Measurements from ENCODE around the gene PRR19. TPM values are rescaled to one million over a fixed set of nuclear protein-coding genes. Genes with fewer than 3 reads are reported as not detected.
A peak's percentile ranks its signal among the peaks of the same experiment; 100 is the strongest.
"Not testable (repeated sequence)": the region's sequence is repeated elsewhere in the genome, so short reads cannot be mapped to it uniquely, and the experiment has no call there.

Gene PRR19
- total RNA-seq, 1 donor from 2014 or later: 1.3 TPM

DNA sequence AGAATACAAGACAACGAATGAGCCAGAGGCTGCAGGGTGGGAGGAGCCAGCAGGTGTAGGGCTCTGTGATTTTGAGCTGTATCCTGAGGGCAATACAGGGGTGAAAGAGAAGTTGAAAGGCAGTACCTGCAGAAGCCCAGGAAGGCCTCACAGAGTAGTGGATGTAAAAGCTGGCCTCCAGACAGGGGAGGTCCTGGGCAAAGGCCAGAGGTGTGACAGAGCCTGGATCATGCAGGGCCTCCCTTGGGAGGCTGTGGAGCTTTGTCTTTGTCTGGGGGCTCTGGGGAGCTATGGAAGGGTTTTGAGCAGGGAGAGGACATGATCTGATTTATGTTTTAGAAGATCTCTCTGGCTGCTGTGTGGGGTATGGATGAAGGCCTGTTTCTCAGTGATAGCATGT, 26.2 kb downstream of the PRR19 start:
- Histone ChIP-seq H3K79me2 (ENCODE audit: insufficient read depth, low read length) (peaks cover 51% of the 10 kb centered on the region), H3K27ac (ENCODE audit: low read depth, low read length) (no peak overlapping the region), H3K4me1 (ENCODE audit: insufficient read depth, low read length) (peaks cover 10% of the 10 kb centered on the region), H3K9me3 (ENCODE audit: insufficient read depth, low read depth, low read length) (no peaks in the 10 kb centered on the region), H3K4me3 (ENCODE audit: insufficient read depth, low read depth, low read length) (no peak overlapping the region), H4K20me1 (ENCODE audit: insufficient read depth, low read length) (peaks cover 56% of the 10 kb centered on the region), H3K27me3 (ENCODE audit: insufficient read depth, low read length) (peaks cover 9% of the 10 kb centered on the region), H3K4me2 (ENCODE audit: low read length) (no peak overlapping the region), H2AFZ (ENCODE audit: low read depth, low read length) (no peak overlapping the region), H3K36me3 (ENCODE audit: insufficient read depth, low read length) (no peaks in the 10 kb centered on the region), H3K9ac (ENCODE audit: low read length) (no peak overlapping the region)
- TF ChIP-seq EZH2 (IDR thresholded peaks at IDR 0.05; ENCODE audit: insufficient read depth, low read length) (no peak), CTCF (IDR thresholded peaks at IDR 0.05; ENCODE audit: insufficient read depth, low read depth, low read length) (no peak)
- no peak for DNase-seq (ENCODE audit: low read depth)
- H3K27me3 Mint-ChIP-seq (ENCODE audit: low read depth, unreplicated experiment): peaks cover 12% of the 10 kb centered on the region
- H3K27ac Mint-ChIP-seq (ENCODE audit: unreplicated experiment): no peak overlapping the region
- H3K4me1 Mint-ChIP-seq (ENCODE audit: low read depth, unreplicated experiment): peaks cover 19% of the 10 kb centered on the region
- no peak overlapping the region for H3K4me3 Mint-ChIP-seq (ENCODE audit: unreplicated experiment)
- peaks cover 2% of the 10 kb centered on the region for H3K36me3 Mint-ChIP-seq (ENCODE audit: low read depth, unreplicated experiment)
- no peak for FAIRE-seq
- peaks cover 2% of the 10 kb centered on the region for H3K9me3 Mint-ChIP-seq (ENCODE audit: unreplicated experiment)

DNA sequence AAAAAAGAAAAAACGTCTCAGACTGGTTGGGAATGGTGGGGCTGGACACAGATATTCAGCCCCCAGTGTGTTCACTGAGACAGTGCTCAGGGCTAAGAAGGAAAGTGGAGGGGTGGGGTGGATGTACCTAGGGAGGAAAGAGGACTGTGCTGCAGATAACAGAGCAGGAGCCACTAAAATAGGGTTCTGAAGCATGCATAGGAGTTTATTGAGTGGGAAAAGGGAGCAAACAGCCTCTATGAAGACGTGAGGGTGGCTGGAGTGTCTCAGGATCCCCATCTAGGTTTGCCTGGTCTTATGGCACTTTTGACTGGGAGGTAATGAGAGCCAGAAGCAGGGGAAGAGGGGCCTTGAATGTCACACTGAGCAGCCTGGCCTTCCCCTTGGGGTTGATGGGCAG, 26.9 kb downstream of the PRR19 start:
- Histone ChIP-seq H3K9ac (ENCODE audit: low read length) (no peak overlapping the region), H4K20me1 (ENCODE audit: insufficient read depth, low read length) (peaks cover 57% of the 10 kb centered on the region), H3K4me3 (ENCODE audit: insufficient read depth, low read depth, low read length) (no peak overlapping the region), H3K9me3 (ENCODE audit: insufficient read depth, low read depth, low read length) (no peaks in the 10 kb centered on the region), H3K27ac (ENCODE audit: low read depth, low read length) (no peak overlapping the region), H3K36me3 (ENCODE audit: insufficient read depth, low read length) (no peaks in the 10 kb centered on the region), H2AFZ (ENCODE audit: low read depth, low read length) (no peak overlapping the region), H3K79me2 (ENCODE audit: insufficient read depth, low read length) (peaks cover 53% of the 10 kb centered on the region), H3K4me2 (ENCODE audit: low read length) (no peak overlapping the region), H3K4me1 (ENCODE audit: insufficient read depth, low read length) (peaks cover 10% of the 10 kb centered on the region), H3K27me3 (ENCODE audit: insufficient read depth, low read length) (peaks cover 5% of the 10 kb centered on the region)
- Mint-ChIP-seq H3K27me3 (ENCODE audit: low read depth, unreplicated experiment) (peaks cover 7% of the 10 kb centered on the region), H3K27ac (ENCODE audit: unreplicated experiment) (no peak overlapping the region), H3K9me3 (ENCODE audit: unreplicated experiment) (peaks cover 2% of the 10 kb centered on the region), H3K4me1 (ENCODE audit: low read depth, unreplicated experiment) (peaks cover 19% of the 10 kb centered on the region), H3K36me3 (ENCODE audit: low read depth, unreplicated experiment) (peaks cover 3% of the 10 kb centered on the region), H3K4me3 (ENCODE audit: unreplicated experiment) (no peak overlapping the region)
- FAIRE-seq (no peak), DNase-seq (ENCODE audit: low read depth) (no peak)
- TF ChIP-seq CTCF (IDR thresholded peaks at IDR 0.05; ENCODE audit: insufficient read depth, low read depth, low read length): no peak
- TF ChIP-seq EZH2 (IDR thresholded peaks at IDR 0.05; ENCODE audit: insufficient read depth, low read length): no peak

DNA sequence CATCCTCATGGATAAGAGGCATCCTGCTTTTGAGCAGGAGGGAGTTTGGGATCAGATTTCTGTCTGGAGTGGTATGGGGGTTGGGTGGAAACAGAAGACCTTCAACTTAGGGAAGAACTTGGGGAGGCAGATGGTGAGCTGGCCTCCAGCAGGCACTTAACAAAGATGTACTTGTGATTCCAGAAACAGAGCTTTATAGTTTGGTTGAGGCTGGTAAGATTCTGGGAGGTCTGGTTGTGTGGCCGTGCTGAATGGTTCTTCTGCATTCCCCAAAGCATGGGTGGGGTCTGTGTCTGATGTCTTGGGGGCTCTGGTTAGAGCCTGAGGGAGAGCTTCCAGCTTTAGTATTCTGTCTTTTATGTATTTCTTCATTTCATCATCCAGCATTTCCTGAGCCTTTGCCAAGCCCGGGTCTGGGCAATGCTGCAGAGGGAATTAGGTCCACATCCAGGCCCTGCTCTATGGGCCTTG, 28.3 kb downstream of the PRR19 start:
- Histone ChIP-seq H3K4me3 (ENCODE audit: insufficient read depth, low read depth, low read length) (no peak overlapping the region), H3K27me3 (ENCODE audit: insufficient read depth, low read length) (no peaks in the 10 kb centered on the region), H3K9me3 (ENCODE audit: insufficient read depth, low read depth, low read length) (no peaks in the 10 kb centered on the region), H3K9ac (ENCODE audit: low read length) (no peak overlapping the region), H3K27ac (ENCODE audit: low read depth, low read length) (no peak overlapping the region), H3K79me2 (ENCODE audit: insufficient read depth, low read length) (peaks cover 53% of the 10 kb centered on the region), H3K4me2 (ENCODE audit: low read length) (no peak overlapping the region), H4K20me1 (ENCODE audit: insufficient read depth, low read length) (peaks cover 64% of the 10 kb centered on the region), H3K4me1 (ENCODE audit: insufficient read depth, low read length) (peaks cover 6% of the 10 kb centered on the region), H3K36me3 (ENCODE audit: insufficient read depth, low read length) (no peaks in the 10 kb centered on the region), H2AFZ (ENCODE audit: low read depth, low read length) (no peak overlapping the region)
- Mint-ChIP-seq H3K4me1 (ENCODE audit: low read depth, unreplicated experiment) (peaks cover 19% of the 10 kb centered on the region), H3K36me3 (ENCODE audit: low read depth, unreplicated experiment) (peaks cover 3% of the 10 kb centered on the region), H3K27ac (ENCODE audit: unreplicated experiment) (peak overlapping the region; percentile 27), H3K9me3 (ENCODE audit: unreplicated experiment) (no peaks in the 10 kb centered on the region), H3K27me3 (ENCODE audit: low read depth, unreplicated experiment) (peaks cover under 1% of the 10 kb centered on the region), H3K4me3 (ENCODE audit: unreplicated experiment) (no peak overlapping the region)
- TF ChIP-seq EZH2 (IDR thresholded peaks at IDR 0.05; ENCODE audit: insufficient read depth, low read length): no peak
- no peak for DNase-seq (ENCODE audit: low read depth)
- FAIRE-seq: no peak

DNA sequence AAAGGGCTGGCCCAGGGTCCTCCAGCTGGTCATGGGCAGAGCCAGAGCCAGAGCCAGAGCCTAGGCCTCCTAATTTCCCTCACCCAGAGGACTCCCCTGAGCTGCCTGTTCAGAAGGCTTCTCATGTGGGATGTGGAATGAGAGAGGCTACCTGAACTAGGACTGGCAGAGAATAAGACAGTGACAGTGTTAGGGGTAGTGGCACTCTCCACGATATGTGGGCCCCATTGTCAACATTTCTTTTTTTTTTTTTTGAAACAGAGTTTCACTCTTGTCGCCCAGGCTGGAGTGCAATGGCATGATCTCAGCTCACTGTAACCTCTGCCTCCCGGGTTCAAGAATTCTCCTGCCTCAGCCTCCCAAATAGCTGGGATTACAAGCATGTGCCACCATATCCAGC, 29.4 kb downstream of the PRR19 start:
- H3K27ac ChIP-seq (ENCODE audit: low read depth, low read length); H3K4me3 ChIP-seq (ENCODE audit: insufficient read depth, low read depth, low read length); H3K9ac ChIP-seq (ENCODE audit: low read length); H2AFZ ChIP-seq (ENCODE audit: low read depth, low read length); DNase-seq (ENCODE audit: low read depth); H3K4me2 ChIP-seq (ENCODE audit: low read length); H3K27ac Mint-ChIP-seq (ENCODE audit: unreplicated experiment); H3K9me3 ChIP-seq (ENCODE audit: insufficient read depth, low read depth, low read length); H3K36me3 ChIP-seq (ENCODE audit: insufficient read depth, low read length); H3K9me3 Mint-ChIP-seq (ENCODE audit: unreplicated experiment); FAIRE-seq; H3K27me3 ChIP-seq (ENCODE audit: insufficient read depth, low read length); H3K36me3 Mint-ChIP-seq (ENCODE audit: low read depth, unreplicated experiment); H3K27me3 Mint-ChIP-seq (ENCODE audit: low read depth, unreplicated experiment); H3K4me3 Mint-ChIP-seq (ENCODE audit: unreplicated experiment); H3K4me1 ChIP-seq (ENCODE audit: insufficient read depth, low read length): not testable (repeated sequence)
- Histone ChIP-seq H4K20me1 (ENCODE audit: insufficient read depth, low read length) (peaks cover 62% of the 10 kb centered on the region), H3K79me2 (ENCODE audit: insufficient read depth, low read length) (peaks cover 45% of the 10 kb centered on the region)
- H3K4me1 Mint-ChIP-seq (ENCODE audit: low read depth, unreplicated experiment): peaks cover 19% of the 10 kb centered on the region
